HG02981 (cell line): ENCODE data around the gene TENM4.

Experiments
- ATAC-seq: cut with Tn5 transposase; IDR thresholded peaks from one replicate; pipeline ENCODE4 v1.9.1; 2021; ENCODE audit warnings: mild to moderate bottlenecking, moderate library complexity; ENCODE audit not compliant: unreplicated experiment

Gene TENM4

GRCh38 chr11:79147731-79148130 lies 293.1 kb downstream of the TENM4 start:
- no peak for ATAC-seq

GRCh38 chr11:79147011-79147410 lies 293.8 kb downstream of the TENM4 start:
- ATAC-seq, result no peak

GRCh38 chr11:79139900-79140299 lies 300.9 kb downstream of the TENM4 start:
- no peak for ATAC-seq

GRCh38 chr11:79129702-79130101 lies 311.1 kb downstream of the TENM4 start:
- ATAC-seq, result no peak

GRCh38 chr11:79128291-79128690 lies 312.5 kb downstream of the TENM4 start:
- no peak for ATAC-seq

GRCh38 chr11:79122759-79123158 lies 318.1 kb downstream of the TENM4 start:
- ATAC-seq, result no peak

GRCh38 chr11:79121351-79121750 lies 319.5 kb downstream of the TENM4 start:
- ATAC-seq, result no peak

GRCh38 chr11:79119491-79120284 lies 321.1 kb downstream of the TENM4 start:
- ATAC-seq, result no peak

- ATAC-seq, result no peak
Measured at GRCh38 chr11:79117488-79117887, 323.3 kb downstream of the TENM4 start.

- ATAC-seq, result no peak
Measured at GRCh38 chr11:79116600-79116999, 324.2 kb downstream of the TENM4 start.

- ATAC-seq, result no peak
Measured at GRCh38 chr11:79113054-79113690, 327.7 kb downstream of the TENM4 start.

GRCh38 chr11:79110796-79111195 lies 330.0 kb downstream of the TENM4 start:
- no peak for ATAC-seq

- no peak for ATAC-seq
Measured at GRCh38 chr11:79110321-79110720, 330.5 kb downstream of the TENM4 start.

GRCh38 chr11:79108851-79109250 lies 332.0 kb downstream of the TENM4 start:
- no peak for ATAC-seq

GRCh38 chr11:79102840-79103239 lies 338.0 kb downstream of the TENM4 start:
- no peak for ATAC-seq

GRCh38 chr11:79101656-79102055 lies 339.2 kb downstream of the TENM4 start:
- no peak for ATAC-seq

- ATAC-seq, result peak; percentile 95
Measured at GRCh38 chr11:79100093-79100910, 340.5 kb downstream of the TENM4 start.

GRCh38 chr11:79098146-79098545 lies 342.7 kb downstream of the TENM4 start:
- no peak for ATAC-seq

GRCh38 chr11:79097246-79097875 lies 343.5 kb downstream of the TENM4 start:
- ATAC-seq, result no peak

GRCh38 chr11:79095424-79095823 lies 345.4 kb downstream of the TENM4 start:
- ATAC-seq, result no peak

- no peak for ATAC-seq
Measured at GRCh38 chr11:79094616-79095015, 346.2 kb downstream of the TENM4 start.
